ENCODE data around the gene BTNL2.
"Not testable (repeated sequence)": the region's sequence is repeated elsewhere in the genome, so short reads cannot be mapped to it uniquely, and the experiment has no call there.

BTNL2 gene

DNA sequence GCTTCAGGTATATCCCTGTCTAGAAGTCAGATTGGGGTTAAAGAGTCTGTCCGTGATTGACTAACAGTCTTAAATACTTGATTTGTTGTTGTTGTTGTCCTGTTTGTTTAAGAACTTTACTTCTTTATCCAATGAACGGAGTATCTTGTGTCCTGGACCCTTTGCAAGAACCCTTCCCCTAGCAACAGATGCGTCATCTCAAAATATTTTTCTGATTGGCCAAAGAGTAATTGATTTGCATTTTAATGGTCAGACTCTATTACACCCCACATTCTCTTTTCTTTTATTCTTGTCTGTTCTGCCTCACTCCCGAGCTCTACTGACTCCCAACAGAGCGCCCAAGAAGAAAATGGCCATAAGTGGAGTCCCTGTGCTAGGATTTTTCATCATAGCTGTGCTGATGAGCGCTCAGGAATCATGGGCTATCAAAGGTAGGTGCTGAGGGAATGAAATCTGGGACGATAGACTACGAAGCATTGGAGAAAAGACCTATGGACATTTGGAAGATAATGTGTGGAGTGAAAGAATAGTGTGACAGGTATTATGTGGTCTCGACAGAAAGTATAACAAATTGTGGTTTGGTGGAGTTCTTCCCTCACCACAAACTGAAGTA, 32.7 kb upstream of the BTNL2 start, which contains the start of gene HLA-DRA:
Gene HLA-DRA (plus strand): TSS at position 286 of the 613 bp plus-strand sequence. CDS start 64 bp downstream, at position 350.
- ChIA-PET POLR2A (no interaction called here), CTCF (no interaction called here)
- TF ChIP-seq FOXM1 (IDR thresholded peaks at IDR 0.05; ENCODE audit: borderline replicate concordance) (no peak), ARNT (IDR thresholded peaks at IDR 0.05) (no peak), TARDBP (IDR thresholded peaks at IDR 0.05) (no peak), SUZ12 (IDR thresholded peaks at IDR 0.05) (no peak), ELF4 (IDR thresholded peaks at IDR 0.05) (no peak), BHLHE40 (IDR thresholded peaks at IDR 0.05; ENCODE audit: borderline replicate concordance) (no peak), CTBP1 (IDR thresholded peaks at IDR 0.05; ENCODE audit: borderline replicate concordance) (no peak), HDGF (IDR thresholded peaks at IDR 0.05; ENCODE audit: borderline replicate concordance) (no peak), LEF1 (IDR thresholded peaks at IDR 0.05; ENCODE audit: borderline replicate concordance) (no peak), FOXK2 (IDR thresholded peaks at IDR 0.05) (no peak), ZNF384 (IDR thresholded peaks at IDR 0.05) (no peak), FOXA1 (IDR thresholded peaks at IDR 0.05) (no peak), SP1 (IDR thresholded peaks at IDR 0.05) (no peak), L3MBTL2 (conservative IDR thresholded peaks at IDR 0.05) (no peak), NFRKB (IDR thresholded peaks at IDR 0.05) (no peak)
- TF ChIP-seq, protein P1, sequence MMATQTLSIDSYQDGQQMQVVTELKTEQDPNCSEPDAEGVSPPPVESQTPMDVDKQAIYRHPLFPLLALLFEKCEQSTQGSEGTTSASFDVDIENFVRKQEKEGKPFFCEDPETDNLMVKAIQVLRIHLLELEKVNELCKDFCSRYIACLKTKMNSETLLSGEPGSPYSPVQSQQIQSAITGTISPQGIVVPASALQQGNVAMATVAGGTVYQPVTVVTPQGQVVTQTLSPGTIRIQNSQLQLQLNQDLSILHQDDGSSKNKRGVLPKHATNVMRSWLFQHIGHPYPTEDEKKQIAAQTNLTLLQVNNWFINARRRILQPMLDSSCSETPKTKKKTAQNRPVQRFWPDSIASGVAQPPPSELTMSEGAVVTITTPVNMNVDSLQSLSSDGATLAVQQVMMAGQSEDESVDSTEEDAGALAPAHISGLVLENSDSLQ (IDR thresholded peaks at IDR 0.05), result no peak
- peak; percentile 71 for DNase-seq (ENCODE audit: extremely low spot score)

DNA sequence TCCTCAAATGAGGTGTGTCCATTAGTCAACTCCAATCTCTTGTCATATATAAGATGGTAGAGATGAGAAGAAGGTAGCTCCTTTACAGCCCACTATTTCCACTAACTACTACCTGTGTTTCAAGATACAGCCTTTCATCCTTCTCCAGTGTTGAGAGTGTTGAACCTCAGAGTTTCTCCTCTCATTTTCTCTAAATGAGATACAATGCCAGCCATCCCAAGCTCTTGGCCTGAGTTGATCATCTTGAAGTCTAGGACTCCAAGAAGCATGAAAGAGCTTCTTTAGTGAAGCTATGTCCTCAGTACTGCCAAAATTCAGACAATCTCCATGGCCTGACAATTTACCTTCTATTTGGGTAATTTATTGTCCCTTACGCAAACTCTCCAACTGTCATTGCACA, 32.2 kb upstream of the BTNL2 start:
- ChIA-PET POLR2A (no interaction called here), CTCF (no interaction called here)
- no peak for DNase-seq (ENCODE audit: extremely low spot score)
- TF ChIP-seq L3MBTL2 (conservative IDR thresholded peaks at IDR 0.05), result no peak
- TF ChIP-seq BHLHE40 (IDR thresholded peaks at IDR 0.05; ENCODE audit: borderline replicate concordance), result no peak
- TF ChIP-seq NFRKB (IDR thresholded peaks at IDR 0.05), result no peak
- TF ChIP-seq ZNF384 (IDR thresholded peaks at IDR 0.05), result no peak

DNA sequence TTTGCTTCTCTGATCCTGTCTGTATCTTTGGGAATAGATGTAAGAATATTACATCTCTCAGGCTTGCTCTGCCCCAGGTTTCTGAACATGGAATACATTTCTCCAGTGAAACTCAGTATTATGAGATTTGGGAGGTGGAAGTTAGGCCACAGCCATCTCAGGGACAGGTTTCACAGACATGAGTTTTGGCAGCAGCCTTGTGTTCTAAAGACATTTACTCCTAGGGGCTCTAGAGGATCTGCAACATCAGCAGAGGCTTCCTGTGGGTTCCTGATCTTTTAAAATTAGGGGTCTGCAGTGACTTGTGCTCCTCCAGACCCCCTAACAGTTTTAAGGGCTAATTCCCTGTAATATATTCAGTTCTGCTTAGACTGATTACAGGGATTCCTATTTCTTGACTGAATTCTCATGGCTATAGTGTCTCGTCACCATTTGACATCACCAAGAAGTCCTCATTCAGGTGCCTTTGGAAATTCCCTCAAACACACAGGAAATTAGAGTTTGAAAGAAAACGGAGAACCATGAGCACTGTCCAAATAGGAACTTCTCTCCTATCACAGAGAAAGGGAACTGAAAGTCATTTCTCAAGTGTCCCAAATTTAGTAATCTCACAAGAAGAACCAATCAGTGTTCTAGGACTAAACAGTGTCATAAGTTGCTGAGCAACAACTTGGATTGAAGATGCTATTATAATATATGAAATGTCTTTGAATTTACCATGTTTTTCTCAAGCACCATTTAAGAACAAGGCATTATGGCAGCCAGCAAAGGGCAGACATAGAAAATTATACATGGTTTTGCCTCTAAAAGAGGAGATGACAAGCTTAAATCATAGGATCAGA, 30.2 kb upstream of the BTNL2 start:
- CTCF ChIA-PET, result interaction anchor here (0.8 to 1.2 kb wide), 2 partner anchors 13 to 14 kb away, joined by 3 to 4 read pairs; no protein-coding TSS in a partner anchor
- TF ChIP-seq SUZ12 (IDR thresholded peaks at IDR 0.05) (no peak), NFRKB (IDR thresholded peaks at IDR 0.05) (no peak), FOXA1 (IDR thresholded peaks at IDR 0.05) (no peak), L3MBTL2 (conservative IDR thresholded peaks at IDR 0.05) (no peak), FOXM1 (IDR thresholded peaks at IDR 0.05; ENCODE audit: borderline replicate concordance) (no peak)

DNA sequence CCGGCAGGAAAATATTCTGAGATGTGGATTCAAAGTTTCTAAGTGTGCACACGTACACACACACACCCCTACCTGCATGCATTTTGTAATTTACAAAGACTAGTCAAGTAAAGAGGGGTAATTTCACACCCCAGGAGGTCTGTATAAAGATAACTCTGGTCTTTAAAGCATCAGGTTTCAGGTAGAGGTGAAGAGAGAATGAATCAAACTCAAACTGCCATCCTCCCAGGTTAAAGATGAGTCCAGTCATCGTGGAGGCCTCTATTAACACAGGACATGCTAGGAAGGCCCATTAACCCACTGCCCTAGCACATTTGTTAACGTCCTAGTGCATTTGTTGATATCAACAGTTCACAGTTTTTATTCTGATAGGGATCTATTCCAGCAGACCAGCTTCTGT, 29.2 kb upstream of the BTNL2 start:
- TF ChIP-seq, protein P1 (IDR thresholded peaks at IDR 0.05), result no peak
- no peak for TF ChIP-seq BHLHE40 (IDR thresholded peaks at IDR 0.05; ENCODE audit: borderline replicate concordance)
- TF ChIP-seq SP1 (IDR thresholded peaks at IDR 0.05), result no peak
- TF ChIP-seq ARNT (IDR thresholded peaks at IDR 0.05), result no peak
- ChIA-PET CTCF (interaction anchor here (0.8 kb wide), 1 partner anchor 15 kb away, joined by 4 read pairs; no protein-coding TSS in a partner anchor), POLR2A (no interaction called here)
- DNase-seq (ENCODE audit: extremely low spot score), result no peak

More for the DNA sequence above, 30.2 kb upstream of the BTNL2 start:
- POLR2A ChIA-PET, result no interaction called here
- no peak for DNase-seq (ENCODE audit: extremely low spot score)

DNA sequence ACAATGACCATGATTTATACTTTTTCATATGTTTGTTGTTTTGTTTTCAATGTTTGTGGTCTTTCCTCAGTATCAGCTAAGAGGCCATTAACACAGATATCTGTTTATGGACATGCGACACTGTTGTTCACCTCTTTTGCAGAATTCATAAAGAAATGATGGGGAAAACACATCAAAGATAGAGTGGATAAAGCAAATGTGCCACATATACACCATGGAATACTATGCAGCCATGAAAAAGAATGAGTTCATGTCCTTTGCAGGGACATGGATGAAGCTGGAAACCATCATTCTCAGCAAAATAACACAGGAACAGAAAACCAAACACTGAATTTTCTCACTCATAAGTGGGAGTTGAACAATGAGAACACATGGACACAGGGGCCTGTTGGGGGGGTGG, 27.0 kb upstream of the BTNL2 start:
- POLR2A ChIA-PET; DNase-seq (ENCODE audit: extremely low spot score): not testable (repeated sequence)
- CTCF ChIA-PET, result interaction anchor here (0.6 kb wide), 1 partner anchor 324 kb away, joined by 4 read pairs; no protein-coding TSS in a partner anchor

DNA sequence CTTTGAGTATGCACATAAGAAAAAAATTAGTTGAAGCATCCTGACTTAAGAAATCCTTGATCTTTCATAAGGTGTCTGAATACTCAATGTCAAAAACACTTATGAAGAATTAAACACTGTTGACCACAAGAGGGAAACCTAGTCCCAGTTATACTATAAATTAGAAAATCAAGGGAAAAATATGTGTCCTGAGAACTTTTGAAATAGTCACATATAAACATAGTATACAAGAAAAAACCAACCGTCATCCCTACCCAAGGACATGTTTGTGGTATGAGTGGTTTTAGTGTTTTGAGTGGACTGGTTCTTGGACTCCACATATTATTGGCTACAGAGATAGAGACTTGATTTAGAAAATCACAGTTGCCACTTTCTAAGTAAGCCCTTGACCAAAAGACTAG, 25.1 kb upstream of the BTNL2 start:
- no peak for DNase-seq (ENCODE audit: extremely low spot score)
- TF ChIP-seq BHLHE40 (IDR thresholded peaks at IDR 0.05; ENCODE audit: borderline replicate concordance) (no peak), FOXM1 (IDR thresholded peaks at IDR 0.05; ENCODE audit: borderline replicate concordance) (no peak), TARDBP (IDR thresholded peaks at IDR 0.05) (no peak), L3MBTL2 (conservative IDR thresholded peaks at IDR 0.05) (no peak), ELF4 (IDR thresholded peaks at IDR 0.05) (no peak), NFRKB (IDR thresholded peaks at IDR 0.05) (no peak), FOXA1 (IDR thresholded peaks at IDR 0.05) (no peak), HDGF (IDR thresholded peaks at IDR 0.05; ENCODE audit: borderline replicate concordance) (no peak), CTBP1 (IDR thresholded peaks at IDR 0.05; ENCODE audit: borderline replicate concordance) (no peak), LEF1 (IDR thresholded peaks at IDR 0.05; ENCODE audit: borderline replicate concordance) (no peak), FOXK2 (IDR thresholded peaks at IDR 0.05) (no peak), ARNT (IDR thresholded peaks at IDR 0.05) (no peak), SP1 (IDR thresholded peaks at IDR 0.05) (no peak), ZNF384 (IDR thresholded peaks at IDR 0.05) (no peak), SUZ12 (IDR thresholded peaks at IDR 0.05) (no peak)
- TF ChIP-seq, protein P1 (IDR thresholded peaks at IDR 0.05), result no peak
- ChIA-PET CTCF (interaction anchor here (0.9 to 1.2 kb wide), 4 partner anchors 260 to 436 kb away, joined by 3 to 7 read pairs (median 4); no protein-coding TSS in a partner anchor), POLR2A (no interaction called here)
